HEK293 (cell line): ENCODE data around the gene SLC7A10.

Source experiments
- CTCF ChIA-PET: fragments of 350-600 bp; formaldehyde crosslinking; extraction: SDS; loops from one replicate; lab custom pipeline; 2021; ENCODE audit warnings: antibody characterized with exemption; lab: Yijun Ruan, JAX
- POLR2A ChIA-PET: fragments of 300-600 bp; formaldehyde crosslinking; extraction: SDS; loops from one replicate; lab custom pipeline; 2020; ENCODE audit warnings: antibody characterized with exemption, inconsistent platforms; lab: Yijun Ruan, JAX
- H3K27ac ChIP-seq: fragments of 200-500 bp; sonication (Bioruptor generic); 2 replicates; pipeline ENCODE4 v1.5.1; 2014; ENCODE audit warnings: low read depth, low read length, control low read depth, inconsistent platforms; ENCODE audit errors: extremely low read depth
- H3K36me3 ChIP-seq, 2 experiments: fragments of 200-500 bp in 1 of 2; sonication (Bioruptor generic) in 1 of 2; 1 replicate in 1 of 2; 2 replicates in 1 of 2; pipeline ENCODE4 v1.5.1; 2014 to 2017; ENCODE audit warnings: inconsistent platforms in 2 of 2, low read length in 2 of 2; ENCODE audit not compliant: control insufficient read depth in 2 of 2, insufficient read depth in 1 of 2
- H3K4me1 ChIP-seq: fragments of 200-500 bp; sonication (Bioruptor generic); 2 replicates; pipeline ENCODE4 v1.5.1; 2014; ENCODE audit warnings: mild to moderate bottlenecking, low read length, inconsistent platforms; ENCODE audit not compliant: control insufficient read depth, insufficient read depth
- H3K4me3 ChIP-seq: 2 replicates; pipeline ENCODE4 v1.5.1; 2011; ENCODE audit warnings: low read depth, mild to moderate bottlenecking, control low read depth, low read length, moderate library complexity
- H3K9me3 ChIP-seq: fragments of 200-500 bp; sonication (Bioruptor generic); 2 replicates; pipeline ENCODE4 v1.5.1; 2014; ENCODE audit warnings: low read depth, low read length, inconsistent platforms; ENCODE audit not compliant: control insufficient read depth, insufficient read depth
- BCL11A ChIP-seq: fragments of 450-650 bp; formaldehyde crosslinking; IDR thresholded peaks from 2 replicates; pipeline ENCODE4 v1.5.1; 2016; ENCODE audit warnings: low read depth, missing biosample characterization, missing genetic modification characterization
- MYNN ChIP-seq: fragments of 450-650 bp; formaldehyde crosslinking; IDR thresholded peaks from 2 replicates; pipeline ENCODE4 v1.5.1; 2016; ENCODE audit warnings: missing biosample characterization, missing genetic modification characterization, borderline replicate concordance
- OVOL3 ChIP-seq: fragments of 450-650 bp; formaldehyde crosslinking; IDR thresholded peaks from 2 replicates; pipeline ENCODE4 v1.5.1; 2016; ENCODE audit warnings: missing biosample characterization, missing genetic modification characterization
- PRDM4 ChIP-seq: fragments of 450-650 bp; formaldehyde crosslinking; IDR thresholded peaks from 2 replicates; pipeline ENCODE4 v1.5.1; 2017; ENCODE audit warnings: missing biosample characterization, missing genetic modification characterization
- RBAK ChIP-seq: fragments of 450-650 bp; formaldehyde crosslinking; IDR thresholded peaks from 2 replicates; pipeline ENCODE4 v1.5.1; 2016; ENCODE audit warnings: missing biosample characterization, missing genetic modification characterization
- ZEB2 ChIP-seq: fragments of 450-650 bp; formaldehyde crosslinking; IDR thresholded peaks from 2 replicates; pipeline ENCODE4 v1.5.1; 2016; ENCODE audit warnings: missing biosample characterization, missing genetic modification characterization
- ZFHX2 ChIP-seq: fragments of 450-650 bp; formaldehyde crosslinking; conservative IDR thresholded peaks from 2 replicates; pipeline ENCODE4 v1.5.1; 2016; ENCODE audit warnings: missing biosample characterization, missing genetic modification characterization
- ZFP69B ChIP-seq: fragments of 450-650 bp; formaldehyde crosslinking; IDR thresholded peaks from 2 replicates; pipeline ENCODE4 v1.5.1; 2016; ENCODE audit warnings: missing biosample characterization, missing genetic modification characterization
- ZNF155 ChIP-seq: fragments of 450-650 bp; formaldehyde crosslinking; IDR thresholded peaks from 2 replicates; pipeline ENCODE4 v1.5.1; 2016; ENCODE audit warnings: missing biosample characterization, missing genetic modification characterization
- ZNF175 ChIP-seq: fragments of 450-650 bp; formaldehyde crosslinking; IDR thresholded peaks from 2 replicates; pipeline ENCODE4 v1.5.1; 2016; ENCODE audit warnings: missing biosample characterization, missing genetic modification characterization
- ZNF274 ChIP-seq, 2 experiments: fragments of 200-500 bp in 1 of 2; fragments of 450-650 bp in 1 of 2; sonication (Bioruptor generic) in 1 of 2; formaldehyde crosslinking in 1 of 2; IDR thresholded peaks; 2 replicates each; pipeline versions ENCODE4 v1.5.1 to v1.6.1; 2014 to 2016; ENCODE audit warnings: borderline replicate concordance in 1 of 2, inconsistent platforms in 1 of 2, low read length in 1 of 2, missing biosample characterization in 1 of 2, missing genetic modification characterization in 1 of 2
- ZNF354C ChIP-seq: fragments of 450-650 bp; formaldehyde crosslinking; IDR thresholded peaks from 2 replicates; pipeline ENCODE4 v1.5.1; 2016; ENCODE audit warnings: missing biosample characterization, missing genetic modification characterization, low read depth, borderline replicate concordance
- ZNF623 ChIP-seq: fragments of 450-650 bp; formaldehyde crosslinking; IDR thresholded peaks from 2 replicates; pipeline ENCODE4 v1.5.1; 2016; ENCODE audit warnings: missing biosample characterization, missing genetic modification characterization
- ZSCAN30 ChIP-seq: fragments of 450-650 bp; IDR thresholded peaks from 2 replicates; pipeline ENCODE4 v1.5.1; 2018; ENCODE audit warnings: missing biosample characterization, mild to moderate bottlenecking, missing genetic modification characterization, moderate library complexity
- TF ChIP-seq, protein P1 (sequence below): fragments of 450-650 bp; formaldehyde crosslinking; IDR thresholded peaks from 2 replicates; pipeline ENCODE4 v1.5.1; 2016; ENCODE audit warnings: missing biosample characterization, missing genetic modification characterization
- TF ChIP-seq, protein P2 (sequence below): fragments of 450-650 bp; formaldehyde crosslinking; IDR thresholded peaks from 2 replicates; pipeline ENCODE4 v1.5.1; 2016; ENCODE audit warnings: missing biosample characterization, missing genetic modification characterization
- TF ChIP-seq, protein P3 (sequence below): fragments of 450-650 bp; formaldehyde crosslinking; IDR thresholded peaks from 2 replicates; pipeline ENCODE4 v1.5.1; 2016; ENCODE audit warnings: missing biosample characterization, missing genetic modification characterization
- TF ChIP-seq, protein P4 (sequence below): fragments of 450-650 bp; formaldehyde crosslinking; IDR thresholded peaks from 2 replicates; pipeline ENCODE4 v1.5.1; 2016; ENCODE audit warnings: missing biosample characterization, missing genetic modification characterization
- TF ChIP-seq, protein P5 (sequence below): fragments of 450-650 bp; formaldehyde crosslinking; IDR thresholded peaks from 2 replicates; pipeline ENCODE4 v1.5.1; 2016; ENCODE audit warnings: missing biosample characterization, missing genetic modification characterization
- TF ChIP-seq, protein P6 (sequence below): fragments of 450-650 bp; formaldehyde crosslinking; IDR thresholded peaks from 2 replicates; pipeline ENCODE4 v1.5.1; 2016; ENCODE audit warnings: missing biosample characterization, missing genetic modification characterization

The SLC7A10 gene

GRCh38 chr19:33174186-33174585, 51.5 kb downstream of the SLC7A10 start (continued):
- TF ChIP-seq RBAK (tag by site-specific recombination) (no peak), ZFP69B (tag by site-specific recombination) (no peak), OVOL3 (tag by site-specific recombination) (no peak), ZSCAN30 (tag by site-specific recombination) (no peak), ZNF623 (no peak), MYNN (tag by site-specific recombination) (no peak), ZNF175 (tag by site-specific recombination) (no peak)
- TF ChIP-seq, protein P1, sequence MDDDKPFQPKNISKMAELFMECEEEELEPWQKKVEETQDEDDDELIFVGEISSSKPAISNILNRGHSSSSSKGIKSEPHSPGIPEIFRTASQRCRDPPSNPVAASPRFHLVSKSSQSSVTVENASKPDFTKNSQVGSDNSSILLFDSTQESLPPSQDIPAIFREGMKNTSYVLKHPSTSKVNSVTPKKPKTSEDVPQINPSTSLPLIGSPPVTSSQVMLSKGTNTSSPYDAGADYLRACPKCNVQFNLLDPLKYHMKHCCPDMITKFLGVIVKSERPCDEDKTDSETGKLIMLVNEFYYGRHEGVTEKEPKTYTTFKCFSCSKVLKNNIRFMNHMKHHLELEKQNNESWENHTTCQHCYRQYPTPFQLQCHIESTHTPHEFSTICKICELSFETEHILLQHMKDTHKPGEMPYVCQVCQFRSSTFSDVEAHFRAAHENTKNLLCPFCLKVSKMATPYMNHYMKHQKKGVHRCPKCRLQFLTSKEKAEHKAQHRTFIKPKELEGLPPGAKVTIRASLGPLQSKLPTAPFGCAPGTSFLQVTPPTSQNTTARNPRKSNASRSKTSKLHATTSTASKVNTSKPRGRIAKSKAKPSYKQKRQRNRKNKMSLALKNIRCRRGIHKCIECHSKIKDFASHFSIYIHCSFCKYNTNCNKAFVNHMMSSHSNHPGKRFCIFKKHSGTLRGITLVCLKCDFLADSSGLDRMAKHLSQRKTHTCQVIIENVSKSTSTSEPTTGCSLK (tag by site-specific recombination) = no peak
- TF ChIP-seq, protein P2, sequence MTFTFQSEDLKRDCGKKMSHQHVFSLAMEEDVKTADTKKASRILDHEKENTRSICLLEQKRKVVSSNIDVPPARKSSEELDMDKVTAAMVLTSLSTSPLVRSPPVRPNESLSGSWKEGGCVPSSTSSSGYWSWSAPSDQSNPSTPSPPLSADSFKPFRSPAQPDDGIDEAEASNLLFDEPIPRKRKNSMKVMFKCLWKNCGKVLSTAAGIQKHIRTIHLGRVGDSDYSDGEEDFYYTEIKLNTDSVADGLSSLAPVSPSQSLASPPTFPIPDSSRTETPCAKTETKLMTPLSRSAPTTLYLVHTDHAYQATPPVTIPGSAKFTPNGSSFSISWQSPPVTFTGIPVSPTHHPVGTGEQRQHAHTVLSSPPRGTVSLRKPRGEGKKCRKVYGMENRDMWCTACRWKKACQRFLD (tag by site-specific recombination) = no peak
- TF ChIP-seq, protein P3, sequence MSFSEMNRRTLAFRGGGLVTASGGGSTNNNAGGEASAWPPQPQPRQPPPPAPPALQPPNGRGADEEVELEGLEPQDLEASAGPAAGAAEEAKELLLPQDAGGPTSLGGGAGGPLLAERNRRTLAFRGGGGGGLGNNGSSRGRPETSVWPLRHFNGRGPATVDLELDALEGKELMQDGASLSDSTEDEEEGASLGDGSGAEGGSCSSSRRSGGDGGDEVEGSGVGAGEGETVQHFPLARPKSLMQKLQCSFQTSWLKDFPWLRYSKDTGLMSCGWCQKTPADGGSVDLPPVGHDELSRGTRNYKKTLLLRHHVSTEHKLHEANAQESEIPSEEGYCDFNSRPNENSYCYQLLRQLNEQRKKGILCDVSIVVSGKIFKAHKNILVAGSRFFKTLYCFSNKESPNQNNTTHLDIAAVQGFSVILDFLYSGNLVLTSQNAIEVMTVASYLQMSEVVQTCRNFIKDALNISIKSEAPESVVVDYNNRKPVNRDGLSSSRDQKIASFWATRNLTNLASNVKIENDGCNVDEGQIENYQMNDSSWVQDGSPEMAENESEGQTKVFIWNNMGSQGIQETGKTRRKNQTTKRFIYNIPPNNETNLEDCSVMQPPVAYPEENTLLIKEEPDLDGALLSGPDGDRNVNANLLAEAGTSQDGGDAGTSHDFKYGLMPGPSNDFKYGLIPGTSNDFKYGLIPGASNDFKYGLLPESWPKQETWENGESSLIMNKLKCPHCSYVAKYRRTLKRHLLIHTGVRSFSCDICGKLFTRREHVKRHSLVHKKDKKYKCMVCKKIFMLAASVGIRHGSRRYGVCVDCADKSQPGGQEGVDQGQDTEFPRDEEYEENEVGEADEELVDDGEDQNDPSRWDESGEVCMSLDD (tag by site-specific recombination) = no peak
- TF ChIP-seq, protein P4, sequence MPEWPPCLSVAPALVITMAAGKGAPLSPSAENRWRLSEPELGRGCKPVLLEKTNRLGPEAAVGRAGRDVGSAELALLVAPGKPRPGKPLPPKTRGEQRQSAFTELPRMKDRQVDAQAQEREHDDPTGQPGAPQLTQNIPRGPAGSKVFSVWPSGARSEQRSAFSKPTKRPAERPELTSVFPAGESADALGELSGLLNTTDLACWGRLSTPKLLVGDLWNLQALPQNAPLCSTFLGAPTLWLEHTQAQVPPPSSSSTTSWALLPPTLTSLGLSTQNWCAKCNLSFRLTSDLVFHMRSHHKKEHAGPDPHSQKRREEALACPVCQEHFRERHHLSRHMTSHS (tag by site-specific recombination) = no peak
- TF ChIP-seq, protein P5, sequence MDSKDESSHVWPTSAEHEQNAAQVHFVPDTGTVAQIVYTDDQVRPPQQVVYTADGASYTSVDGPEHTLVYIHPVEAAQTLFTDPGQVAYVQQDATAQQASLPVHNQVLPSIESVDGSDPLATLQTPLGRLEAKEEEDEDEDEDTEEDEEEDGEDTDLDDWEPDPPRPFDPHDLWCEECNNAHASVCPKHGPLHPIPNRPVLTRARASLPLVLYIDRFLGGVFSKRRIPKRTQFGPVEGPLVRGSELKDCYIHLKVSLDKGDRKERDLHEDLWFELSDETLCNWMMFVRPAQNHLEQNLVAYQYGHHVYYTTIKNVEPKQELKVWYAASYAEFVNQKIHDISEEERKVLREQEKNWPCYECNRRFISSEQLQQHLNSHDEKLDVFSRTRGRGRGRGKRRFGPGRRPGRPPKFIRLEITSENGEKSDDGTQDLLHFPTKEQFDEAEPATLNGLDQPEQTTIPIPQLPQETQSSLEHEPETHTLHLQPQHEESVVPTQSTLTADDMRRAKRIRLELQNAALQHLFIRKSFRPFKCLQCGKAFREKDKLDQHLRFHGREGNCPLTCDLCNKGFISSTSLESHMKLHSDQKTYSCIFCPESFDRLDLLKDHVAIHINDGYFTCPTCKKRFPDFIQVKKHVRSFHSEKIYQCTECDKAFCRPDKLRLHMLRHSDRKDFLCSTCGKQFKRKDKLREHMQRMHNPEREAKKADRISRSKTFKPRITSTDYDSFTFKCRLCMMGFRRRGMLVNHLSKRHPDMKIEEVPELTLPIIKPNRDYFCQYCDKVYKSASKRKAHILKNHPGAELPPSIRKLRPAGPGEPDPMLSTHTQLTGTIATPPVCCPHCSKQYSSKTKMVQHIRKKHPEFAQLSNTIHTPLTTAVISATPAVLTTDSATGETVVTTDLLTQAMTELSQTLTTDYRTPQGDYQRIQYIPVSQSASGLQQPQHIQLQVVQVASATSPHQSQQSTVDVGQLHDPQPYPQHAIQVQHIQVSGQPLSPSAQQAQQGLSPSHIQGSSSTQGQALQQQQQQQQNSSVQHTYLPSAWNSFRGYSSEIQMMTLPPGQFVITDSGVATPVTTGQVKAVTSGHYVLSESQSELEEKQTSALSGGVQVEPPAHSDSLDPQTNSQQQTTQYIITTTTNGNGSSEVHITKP = no peak

GRCh38 chr19:33171916-33172359, 53.7 kb downstream of the SLC7A10 start:
- ChIA-PET POLR2A (no interaction called here), CTCF (interaction anchor here (1.3 to 13.1 kb wide), 3 partner anchors 10 to 27 kb away, joined by 3 to 154 read pairs (median 33); partner anchors contain the start of gene LRP3)
- TF ChIP-seq ZNF354C (tag by site-specific recombination) (no peak), ZFHX2 (tag by site-specific recombination) (0 out of 2 replicates have a peak, but pooled peaks have one; percentile 10), ZNF155 (tag by site-specific recombination) (no peak), BCL11A (tag by site-specific recombination) (peak; percentile 84), ZFP69B (tag by site-specific recombination) (peak; percentile 31; the same call in 1 of the 2 replicates), ZEB2 (tag by site-specific recombination) (0 out of 2 replicates have a peak, but pooled peaks have one; percentile 14), ZNF274 (IDR thresholded peaks at IDR 0.05; ENCODE audit: low read length) (no peak), ZNF274 (tag by site-specific recombination; IDR thresholded peaks at IDR 0.05; ENCODE audit: borderline replicate concordance) (no peak), PRDM4 (tag by site-specific recombination) (no peak)
- TF ChIP-seq, protein P6, sequence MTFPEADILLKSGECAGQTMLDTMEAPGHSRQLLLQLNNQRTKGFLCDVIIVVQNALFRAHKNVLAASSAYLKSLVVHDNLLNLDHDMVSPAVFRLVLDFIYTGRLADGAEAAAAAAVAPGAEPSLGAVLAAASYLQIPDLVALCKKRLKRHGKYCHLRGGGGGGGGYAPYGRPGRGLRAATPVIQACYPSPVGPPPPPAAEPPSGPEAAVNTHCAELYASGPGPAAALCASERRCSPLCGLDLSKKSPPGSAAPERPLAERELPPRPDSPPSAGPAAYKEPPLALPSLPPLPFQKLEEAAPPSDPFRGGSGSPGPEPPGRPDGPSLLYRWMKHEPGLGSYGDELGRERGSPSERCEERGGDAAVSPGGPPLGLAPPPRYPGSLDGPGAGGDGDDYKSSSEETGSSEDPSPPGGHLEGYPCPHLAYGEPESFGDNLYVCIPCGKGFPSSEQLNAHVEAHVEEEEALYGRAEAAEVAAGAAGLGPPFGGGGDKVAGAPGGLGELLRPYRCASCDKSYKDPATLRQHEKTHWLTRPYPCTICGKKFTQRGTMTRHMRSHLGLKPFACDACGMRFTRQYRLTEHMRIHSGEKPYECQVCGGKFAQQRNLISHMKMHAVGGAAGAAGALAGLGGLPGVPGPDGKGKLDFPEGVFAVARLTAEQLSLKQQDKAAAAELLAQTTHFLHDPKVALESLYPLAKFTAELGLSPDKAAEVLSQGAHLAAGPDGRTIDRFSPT = peak; percentile 88

More at GRCh38 chr19:33171916-33172359, 53.7 kb downstream of the SLC7A10 start:
- no peak overlapping the region for H3K27ac ChIP-seq
- peaks cover 0 to 12% of the 10 kb centered on the region in 2 experiments; a peak in 1 of 3 replicates for H3K36me3 ChIP-seq
- H3K4me1 ChIP-seq = peaks cover 12% of the 10 kb centered on the region
- H3K4me3 ChIP-seq = no peak overlapping the region
- peaks cover 15% of the 10 kb centered on the region for H3K9me3 ChIP-seq
